SH-SY5Y (cell line): Measurements from ENCODE around the gene MAMDC2.

Experiments used
- GATA2 ChIP-seq: IDR thresholded peaks from 2 replicates; pipeline ENCODE4 v1.6.1; 2011; ENCODE audit warnings: mild to moderate bottlenecking, low read depth, low read length
- GATA3 ChIP-seq: IDR thresholded peaks from 2 replicates; pipeline ENCODE4 v1.6.1; 2011; ENCODE audit warnings: low read depth, mild to moderate bottlenecking, low read length, moderate library complexity

DNA sequence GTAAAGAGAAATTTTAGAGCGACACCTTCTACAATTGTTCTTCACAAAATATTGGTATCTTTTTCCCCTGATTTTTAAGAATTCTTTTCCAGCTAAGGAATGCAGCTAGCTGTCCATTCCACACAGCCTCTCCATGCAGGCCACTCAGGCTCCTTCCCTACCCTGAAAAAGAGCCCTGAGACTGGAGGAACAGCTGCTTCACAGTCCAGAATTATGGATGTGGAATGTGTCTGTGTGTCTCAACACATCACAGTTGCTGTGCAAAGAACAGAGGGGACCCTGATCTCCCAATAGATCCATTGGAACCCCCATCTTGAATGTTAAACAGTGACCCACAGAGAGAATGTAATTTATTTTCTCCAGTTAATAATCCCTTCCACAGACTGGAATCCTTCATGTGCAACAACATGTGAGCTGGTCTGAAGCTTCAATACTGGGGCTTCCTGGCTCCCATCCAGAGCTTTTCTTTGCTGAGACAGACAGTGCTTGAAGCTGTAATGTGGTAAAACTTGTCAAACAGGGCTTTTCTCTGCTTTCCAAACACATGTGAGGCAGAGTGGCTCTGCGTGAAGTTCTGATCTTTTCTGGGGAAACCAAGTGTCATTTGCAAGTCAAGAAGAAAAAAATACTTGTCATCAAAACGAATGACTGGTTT, 161.8 kb downstream of the MAMDC2 start:
- no peak for TF ChIP-seq GATA2
- TF ChIP-seq GATA3 = no peak
